ENCODE data around the gene TMCO4. TPM values are rescaled to one million over a fixed set of nuclear protein-coding genes. Genes with fewer than 3 reads are reported as not detected.

The TMCO4 gene
- total and polyA plus RNA-seq, 2 donors (not counting 1 experiment from before 2014, with no cell fraction given) = 21.7 to 31.3 TPM

DNA sequence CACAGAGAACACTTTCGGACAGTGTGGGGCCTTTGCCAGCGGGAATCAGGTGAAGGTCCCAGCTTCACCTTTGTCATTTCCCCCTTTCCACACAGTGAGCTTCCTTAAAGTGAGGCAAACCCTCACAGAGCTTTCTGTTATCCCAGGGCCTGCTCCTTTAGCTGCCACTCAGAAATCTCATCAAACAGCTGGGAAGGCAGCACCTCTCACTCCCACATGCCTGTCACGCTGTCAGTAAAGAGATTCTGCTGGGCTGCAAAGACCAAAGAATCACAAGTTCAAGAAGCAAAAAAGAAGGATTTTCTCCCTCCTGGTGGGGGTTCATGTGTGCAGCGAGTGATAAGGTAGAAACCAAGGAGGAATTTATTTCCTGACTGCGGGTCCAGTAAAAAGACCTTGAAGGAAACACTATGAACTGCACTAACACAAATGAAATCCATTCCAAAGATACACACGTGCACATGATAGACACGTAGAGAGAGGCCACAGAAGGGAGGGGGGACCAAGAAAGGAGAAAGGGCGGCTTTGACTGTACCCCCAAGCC, 91.1 kb downstream of the TMCO4 start:
- CTCF ChIA-PET = interaction anchor here (1.4 kb wide), 1 partner anchor 10 kb away, joined by 3 read pairs; no protein-coding TSS in a partner anchor
- Histone ChIP-seq H2AFZ (ENCODE audit: insufficient read depth, low read depth, low read length, poor library complexity, severe bottlenecking) (no peak overlapping the region), H3K9ac (ENCODE audit: low read length) (no peak overlapping the region), H3K79me2 (ENCODE audit: control insufficient read depth, insufficient read depth, low read length) (no peaks in the 10 kb centered on the region), H3K4me1 (ENCODE audit: control insufficient read depth in 2 of 2, insufficient read depth in 2 of 2, low read length in 2 of 2) (no peaks in the 10 kb centered on the region), H3K9me3 (ENCODE audit: control extremely low read depth in 1 of 3, control insufficient read depth in 2 of 3, insufficient read depth in 1 of 3, low read length in 2 of 3) (no peaks in the 10 kb centered on the region), H3K27me3 (replicated peaks in 1 of 4; ENCODE audit: control extremely low read depth in 1 of 4, control insufficient read depth in 3 of 4, insufficient read depth in 4 of 4, low read length in 3 of 4) (no peaks in the 10 kb centered on the region), H3K36me3 (replicated peaks in 1 of 2; ENCODE audit: control extremely low read depth in 1 of 2, control insufficient read depth in 1 of 2, extremely low read depth in 1 of 2, insufficient read depth in 2 of 2, low read length in 1 of 2) (peaks cover 0 to 6% of the 10 kb centered on the region in 2 experiments), H3K4me2 (replicated peaks; ENCODE audit: low read depth, low read length, poor library complexity, severe bottlenecking) (no peak overlapping the region), H3K27ac (ENCODE audit: low read length in 2 of 2) (no peak overlapping the region), H3K4me3 (ENCODE audit: control extremely low read depth in 1 of 5, extremely low read depth in 1 of 5, insufficient read depth in 1 of 5, low read depth in 2 of 5, low read length in 4 of 5) (no peak overlapping the region), H4K20me1 (ENCODE audit: control insufficient read depth, insufficient read depth, low read length, poor library complexity, severe bottlenecking) (no peaks in the 10 kb centered on the region)
- intact Hi-C loops (cut with micrococcal nuclease) = no loop called here
- Mint-ChIP-seq H3K27ac (no peak overlapping the region), H3K27me3 (no peaks in the 10 kb centered on the region), H3K4me3 (no peak overlapping the region), H3K4me1 (peaks cover 3% of the 10 kb centered on the region), H3K9me3 (ENCODE audit: insufficient read depth) (no peaks in the 10 kb centered on the region)
- POLR2A ChIA-PET = no interaction called here
- ATAC-seq (ENCODE audit: low read depth) (no peak), DNase-seq (no peak)
- WGBS (ENCODE audit: insufficient coverage) = 100% methylated on average over 5 of the region's 8 CpGs
- no peak for TF ChIP-seq EZH2 (IDR thresholded peaks at IDR 0.05; ENCODE audit: borderline replicate concordance, insufficient read depth, low read depth, low read length, poor library complexity, severe bottlenecking)
- TF ChIP-seq, protein P1, sequence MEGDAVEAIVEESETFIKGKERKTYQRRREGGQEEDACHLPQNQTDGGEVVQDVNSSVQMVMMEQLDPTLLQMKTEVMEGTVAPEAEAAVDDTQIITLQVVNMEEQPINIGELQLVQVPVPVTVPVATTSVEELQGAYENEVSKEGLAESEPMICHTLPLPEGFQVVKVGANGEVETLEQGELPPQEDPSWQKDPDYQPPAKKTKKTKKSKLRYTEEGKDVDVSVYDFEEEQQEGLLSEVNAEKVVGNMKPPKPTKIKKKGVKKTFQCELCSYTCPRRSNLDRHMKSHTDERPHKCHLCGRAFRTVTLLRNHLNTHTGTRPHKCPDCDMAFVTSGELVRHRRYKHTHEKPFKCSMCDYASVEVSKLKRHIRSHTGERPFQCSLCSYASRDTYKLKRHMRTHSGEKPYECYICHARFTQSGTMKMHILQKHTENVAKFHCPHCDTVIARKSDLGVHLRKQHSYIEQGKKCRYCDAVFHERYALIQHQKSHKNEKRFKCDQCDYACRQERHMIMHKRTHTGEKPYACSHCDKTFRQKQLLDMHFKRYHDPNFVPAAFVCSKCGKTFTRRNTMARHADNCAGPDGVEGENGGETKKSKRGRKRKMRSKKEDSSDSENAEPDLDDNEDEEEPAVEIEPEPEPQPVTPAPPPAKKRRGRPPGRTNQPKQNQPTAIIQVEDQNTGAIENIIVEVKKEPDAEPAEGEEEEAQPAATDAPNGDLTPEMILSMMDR (IDR thresholded peaks at IDR 0.05) = no peak

- Mint-ChIP-seq H3K27ac (no peak overlapping the region), H3K4me1 (peaks cover 3% of the 10 kb centered on the region), H3K9me3 (ENCODE audit: insufficient read depth) (no peaks in the 10 kb centered on the region), H3K27me3 (no peaks in the 10 kb centered on the region), H3K4me3 (no peak overlapping the region)
- intact Hi-C loops (cut with micrococcal nuclease) = no loop called here
- Histone ChIP-seq H4K20me1 (ENCODE audit: control insufficient read depth, insufficient read depth, low read length, poor library complexity, severe bottlenecking) (no peaks in the 10 kb centered on the region), H3K4me1 (ENCODE audit: control insufficient read depth in 2 of 2, insufficient read depth in 2 of 2, low read length in 2 of 2) (no peaks in the 10 kb centered on the region), H2AFZ (ENCODE audit: insufficient read depth, low read depth, low read length, poor library complexity, severe bottlenecking) (no peak overlapping the region), H3K9ac (ENCODE audit: low read length) (no peak overlapping the region), H3K27me3 (replicated peaks in 1 of 4; ENCODE audit: control extremely low read depth in 1 of 4, control insufficient read depth in 3 of 4, insufficient read depth in 4 of 4, low read length in 3 of 4) (no peaks in the 10 kb centered on the region), H3K9me3 (ENCODE audit: control extremely low read depth in 1 of 3, control insufficient read depth in 2 of 3, insufficient read depth in 1 of 3, low read length in 2 of 3) (no peaks in the 10 kb centered on the region), H3K4me2 (replicated peaks; ENCODE audit: low read depth, low read length, poor library complexity, severe bottlenecking) (no peak overlapping the region), H3K4me3 (ENCODE audit: control extremely low read depth in 1 of 5, extremely low read depth in 1 of 5, insufficient read depth in 1 of 5, low read depth in 2 of 5, low read length in 4 of 5) (no peak overlapping the region), H3K79me2 (ENCODE audit: control insufficient read depth, insufficient read depth, low read length) (no peaks in the 10 kb centered on the region), H3K27ac (ENCODE audit: low read length in 2 of 2) (no peak overlapping the region), H3K36me3 (replicated peaks in 1 of 2; ENCODE audit: control extremely low read depth in 1 of 2, control insufficient read depth in 1 of 2, extremely low read depth in 1 of 2, insufficient read depth in 2 of 2, low read length in 1 of 2) (peaks cover 0 to 3% of the 10 kb centered on the region in 2 experiments)
- ATAC-seq (ENCODE audit: low read depth) = no peak
- TF ChIP-seq, protein P1 (IDR thresholded peaks at IDR 0.05) = no peak
- TF ChIP-seq EZH2 (IDR thresholded peaks at IDR 0.05; ENCODE audit: borderline replicate concordance, insufficient read depth, low read depth, low read length, poor library complexity, severe bottlenecking) = no peak
- no peak for DNase-seq
- POLR2A ChIA-PET = no interaction called here
- CTCF ChIA-PET = interaction anchor here (0.7 to 3.9 kb wide), 4 partner anchors 8 to 45 kb away, joined by 3 to 49 read pairs (median 6); no protein-coding TSS in a partner anchor
- WGBS (ENCODE audit: insufficient coverage) = 100% methylated on average over 1 of the region's 4 CpGs
Observed at GRCh38 chr1:19706136-19706535, 93.6 kb downstream of the TMCO4 start.

Measured in B cell (primary cell).